ENCODE data around the gene KLF13. TPM values are rescaled to one million over a fixed set of nuclear protein-coding genes. Genes with fewer than 3 reads are reported as not detected.

Gene KLF13
- total RNA-seq, 1 donor from 2014 or later: 31.0 TPM

GRCh38 chr15:31311735-31312619 lies 14.7 kb upstream of the KLF13 start:
- TF ChIP-seq CTCF (IDR thresholded peaks at IDR 0.05; ENCODE audit: insufficient read depth, low read depth, low read length) (no peak), EZH2 (IDR thresholded peaks at IDR 0.05; ENCODE audit: insufficient read depth, low read length) (no peak)
- peaks cover 44% of the 10 kb centered on the region for H3K27me3 Mint-ChIP-seq (ENCODE audit: low read depth, unreplicated experiment)
- H3K4me3 Mint-ChIP-seq (ENCODE audit: unreplicated experiment): no peak overlapping the region
- Histone ChIP-seq H3K4me2 (ENCODE audit: low read length) (no peak overlapping the region), H3K4me3 (ENCODE audit: insufficient read depth, low read depth, low read length) (no peak overlapping the region), H3K36me3 (ENCODE audit: insufficient read depth, low read length) (no peaks in the 10 kb centered on the region), H3K27me3 (ENCODE audit: insufficient read depth, low read length) (peaks cover 3% of the 10 kb centered on the region), H3K27ac (ENCODE audit: low read depth, low read length) (no peak overlapping the region), H2AFZ (ENCODE audit: low read depth, low read length) (no peak overlapping the region), H3K79me2 (ENCODE audit: insufficient read depth, low read length) (no peaks in the 10 kb centered on the region), H3K4me1 (ENCODE audit: insufficient read depth, low read length) (no peaks in the 10 kb centered on the region), H3K9ac (ENCODE audit: low read length) (no peak overlapping the region), H4K20me1 (ENCODE audit: insufficient read depth, low read length) (no peaks in the 10 kb centered on the region), H3K9me3 (ENCODE audit: insufficient read depth, low read depth, low read length) (no peaks in the 10 kb centered on the region)
- peaks cover 5% of the 10 kb centered on the region for H3K9me3 Mint-ChIP-seq (ENCODE audit: unreplicated experiment)
- no peaks in the 10 kb centered on the region for H3K36me3 Mint-ChIP-seq (ENCODE audit: low read depth, unreplicated experiment)
- DNase-seq (ENCODE audit: low read depth) (no peak), FAIRE-seq (no peak)
- H3K27ac Mint-ChIP-seq (ENCODE audit: unreplicated experiment): no peak overlapping the region
- no peaks in the 10 kb centered on the region for H3K4me1 Mint-ChIP-seq (ENCODE audit: low read depth, unreplicated experiment)

- TF ChIP-seq EZH2 (IDR thresholded peaks at IDR 0.05; ENCODE audit: insufficient read depth, low read length) (no peak), CTCF (IDR thresholded peaks at IDR 0.05; ENCODE audit: insufficient read depth, low read depth, low read length) (no peak)
- Histone ChIP-seq H2AFZ (ENCODE audit: low read depth, low read length) (no peak overlapping the region), H3K36me3 (ENCODE audit: insufficient read depth, low read length) (no peaks in the 10 kb centered on the region), H3K9me3 (ENCODE audit: insufficient read depth, low read depth, low read length) (no peaks in the 10 kb centered on the region), H3K27me3 (ENCODE audit: insufficient read depth, low read length) (peaks cover 4% of the 10 kb centered on the region), H3K9ac (ENCODE audit: low read length) (no peak overlapping the region), H3K4me3 (ENCODE audit: insufficient read depth, low read depth, low read length) (no peak overlapping the region), H3K4me1 (ENCODE audit: insufficient read depth, low read length) (no peaks in the 10 kb centered on the region), H3K4me2 (ENCODE audit: low read length) (no peak overlapping the region), H3K79me2 (ENCODE audit: insufficient read depth, low read length) (no peaks in the 10 kb centered on the region), H4K20me1 (ENCODE audit: insufficient read depth, low read length) (no peaks in the 10 kb centered on the region), H3K27ac (ENCODE audit: low read depth, low read length) (no peak overlapping the region)
- Mint-ChIP-seq H3K27ac (ENCODE audit: unreplicated experiment) (no peak overlapping the region), H3K4me3 (ENCODE audit: unreplicated experiment) (no peak overlapping the region), H3K36me3 (ENCODE audit: low read depth, unreplicated experiment) (no peaks in the 10 kb centered on the region), H3K9me3 (ENCODE audit: unreplicated experiment) (peaks cover 5% of the 10 kb centered on the region), H3K4me1 (ENCODE audit: low read depth, unreplicated experiment) (no peaks in the 10 kb centered on the region), H3K27me3 (ENCODE audit: low read depth, unreplicated experiment) (peaks cover 43% of the 10 kb centered on the region)
- FAIRE-seq: no peak
- DNase-seq (ENCODE audit: low read depth): no peak
Measured at GRCh38 chr15:31313223-31313622, 13.4 kb upstream of the KLF13 start.

DNA sequence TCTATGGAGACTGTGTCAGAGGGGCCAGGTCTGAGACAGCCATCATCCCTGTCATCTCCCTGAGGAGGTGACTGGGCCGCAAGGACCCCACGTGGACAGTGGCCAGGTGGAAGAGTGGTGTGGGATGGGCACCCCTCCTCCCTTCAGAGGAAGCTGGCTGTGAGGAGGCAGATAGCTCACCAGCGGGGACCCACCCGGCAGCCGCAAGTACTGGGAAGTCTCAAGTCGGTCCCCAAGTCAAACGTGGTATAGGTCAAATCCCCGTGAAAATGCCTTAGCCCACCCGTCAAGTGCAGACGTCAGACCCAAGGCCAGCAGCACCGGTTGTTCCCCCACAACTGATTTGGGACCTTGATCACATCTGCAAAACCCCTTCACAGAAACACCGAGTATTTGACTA lies 12.3 kb upstream of the KLF13 start:
- FAIRE-seq: no peak
- Histone ChIP-seq H4K20me1 (ENCODE audit: insufficient read depth, low read length) (no peaks in the 10 kb centered on the region), H3K4me3 (ENCODE audit: insufficient read depth, low read depth, low read length) (no peak overlapping the region), H3K36me3 (ENCODE audit: insufficient read depth, low read length) (no peaks in the 10 kb centered on the region), H3K27ac (ENCODE audit: low read depth, low read length) (no peak overlapping the region), H3K27me3 (ENCODE audit: insufficient read depth, low read length) (peaks cover 4% of the 10 kb centered on the region), H3K4me2 (ENCODE audit: low read length) (no peak overlapping the region), H3K9me3 (ENCODE audit: insufficient read depth, low read depth, low read length) (no peaks in the 10 kb centered on the region), H3K4me1 (ENCODE audit: insufficient read depth, low read length) (no peaks in the 10 kb centered on the region), H3K9ac (ENCODE audit: low read length) (no peak overlapping the region), H3K79me2 (ENCODE audit: insufficient read depth, low read length) (no peaks in the 10 kb centered on the region), H2AFZ (ENCODE audit: low read depth, low read length) (no peak overlapping the region)
- H3K4me3 Mint-ChIP-seq (ENCODE audit: unreplicated experiment): no peak overlapping the region
- TF ChIP-seq CTCF (IDR thresholded peaks at IDR 0.05; ENCODE audit: insufficient read depth, low read depth, low read length): no peak
- TF ChIP-seq EZH2 (IDR thresholded peaks at IDR 0.05; ENCODE audit: insufficient read depth, low read length): no peak
- peaks cover 5% of the 10 kb centered on the region for H3K9me3 Mint-ChIP-seq (ENCODE audit: unreplicated experiment)
- no peak overlapping the region for H3K27ac Mint-ChIP-seq (ENCODE audit: unreplicated experiment)
- no peaks in the 10 kb centered on the region for H3K36me3 Mint-ChIP-seq (ENCODE audit: low read depth, unreplicated experiment)
- H3K27me3 Mint-ChIP-seq (ENCODE audit: low read depth, unreplicated experiment): peaks cover 44% of the 10 kb centered on the region
- no peak for DNase-seq (ENCODE audit: low read depth)
- no peaks in the 10 kb centered on the region for H3K4me1 Mint-ChIP-seq (ENCODE audit: low read depth, unreplicated experiment)

All from astrocyte (in vitro differentiated cells and primary cell).